ENCODE results near the gene CES2. TPM values are rescaled to one million over a fixed set of nuclear protein-coding genes. Genes with fewer than 3 reads are reported as not detected.

Gene CES2
- total RNA-seq, 1 donor from 2014 or later = 15.7 TPM

GRCh38 chr16:66958857-66959703 is 23.8 kb downstream of the CES2 start:
- H3K27ac ChIP-seq (ENCODE audit: low read depth, low read length) = no peak overlapping the region
- peaks cover 0 to 2% (median 0%) of the 10 kb centered on the region in 3 donors for H3K27me3 ChIP-seq (ENCODE audit: control insufficient read depth in 3 of 3, insufficient read depth in 3 of 3, low read length in 3 of 3)
- no peak overlapping the region for H3K4me3 ChIP-seq (ENCODE audit: low read length in 3 of 3)
- H3K36me3 ChIP-seq (ENCODE audit: control insufficient read depth in 3 of 3, insufficient read depth in 3 of 3, low read length in 3 of 3) = peaks cover 0 to 19% (median 12%) of the 10 kb centered on the region in 3 donors
- no peak overlapping the region for H3K9ac ChIP-seq (ENCODE audit: low read depth in 1 of 3, low read length in 3 of 3)
- peaks cover 14 to 25% (median 16%) of the 10 kb centered on the region in 3 donors for H3K4me1 ChIP-seq (ENCODE audit: control insufficient read depth in 3 of 3, insufficient read depth in 3 of 3, low read length in 3 of 3)
- no peaks in the 10 kb centered on the region for H3K9me3 ChIP-seq (ENCODE audit: control insufficient read depth in 3 of 3, low read length in 3 of 3)

GRCh38 chr16:66959704-66960161 is 24.4 kb downstream of the CES2 start:
- Histone ChIP-seq H3K27me3 (ENCODE audit: control insufficient read depth in 3 of 3, insufficient read depth in 3 of 3, low read length in 3 of 3) (peaks cover 0 to 2% (median 0%) of the 10 kb centered on the region in 3 donors), H3K4me3 (ENCODE audit: low read length in 3 of 3) (no peak overlapping the region), H3K9me3 (ENCODE audit: control insufficient read depth in 3 of 3, low read length in 3 of 3) (no peaks in the 10 kb centered on the region), H3K36me3 (ENCODE audit: control insufficient read depth in 3 of 3, insufficient read depth in 3 of 3, low read length in 3 of 3) (peaks cover 0 to 26% (median 17%) of the 10 kb centered on the region in 3 donors), H3K27ac (ENCODE audit: low read depth, low read length) (no peak overlapping the region), H3K9ac (ENCODE audit: low read depth in 1 of 3, low read length in 3 of 3) (peak overlapping the region in 1 of 3 donors; percentile 11), H3K4me1 (ENCODE audit: control insufficient read depth in 3 of 3, insufficient read depth in 3 of 3, low read length in 3 of 3) (peaks cover 14 to 22% (median 16%) of the 10 kb centered on the region in 3 donors)

DNA sequence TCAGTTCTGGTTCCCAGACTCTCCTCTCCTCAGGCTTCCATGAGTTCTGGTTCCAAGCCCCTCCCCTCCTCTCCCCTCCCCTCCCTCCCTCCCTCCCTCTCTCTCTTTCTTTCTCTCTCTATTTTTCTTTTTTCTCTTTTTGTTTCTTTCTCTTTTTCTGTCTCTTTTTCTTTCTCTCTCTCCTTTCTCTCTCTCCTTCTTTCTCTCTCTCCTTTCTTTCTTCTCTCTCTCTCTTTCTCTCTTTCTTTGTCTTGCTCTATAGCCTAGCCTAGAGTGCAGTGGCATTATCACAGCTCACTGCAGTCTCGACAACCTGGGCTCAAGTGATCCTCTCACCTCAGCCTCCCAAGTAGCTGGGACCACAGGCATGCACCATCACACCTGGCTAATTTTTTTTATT is 25.0 kb downstream of the CES2 start:
- peaks cover 0 to 30% (median 17%) of the 10 kb centered on the region in 3 donors for H3K36me3 ChIP-seq (ENCODE audit: control insufficient read depth in 3 of 3, insufficient read depth in 3 of 3, low read length in 3 of 3)

GRCh38 chr16:66961065-66961744 is 25.9 kb downstream of the CES2 start, which contains the start of gene CES3:
Gene CES3, plus strand, starts transcription at chr16:66961266. Its CDS starts 42 bp downstream, at chr16:66961308.
- peaks cover 0 to 37% (median 20%) of the 10 kb centered on the region in 3 donors for H3K36me3 ChIP-seq (ENCODE audit: control insufficient read depth in 3 of 3, insufficient read depth in 3 of 3, low read length in 3 of 3)

More for the DNA sequence above, 25.0 kb downstream of the CES2 start:
- Histone ChIP-seq H3K27ac (ENCODE audit: low read depth, low read length) (no peak overlapping the region), H3K4me3 (ENCODE audit: low read length in 3 of 3) (no peak overlapping the region), H3K4me1 (ENCODE audit: control insufficient read depth in 3 of 3, insufficient read depth in 3 of 3, low read length in 3 of 3) (peaks cover 14 to 20% (median 16%) of the 10 kb centered on the region in 3 donors), H3K9ac (ENCODE audit: low read depth in 1 of 3, low read length in 3 of 3) (no peak overlapping the region), H3K27me3 (ENCODE audit: control insufficient read depth in 3 of 3, insufficient read depth in 3 of 3, low read length in 3 of 3) (peaks cover 0 to 2% (median 0%) of the 10 kb centered on the region in 3 donors), H3K9me3 (ENCODE audit: control insufficient read depth in 3 of 3, low read length in 3 of 3) (no peaks in the 10 kb centered on the region)

GRCh38 chr16:66961914-66962313 is 26.6 kb downstream of the CES2 start:
- H3K4me1 ChIP-seq (ENCODE audit: control insufficient read depth in 3 of 3, insufficient read depth in 3 of 3, low read length in 3 of 3) = peaks cover 14 to 20% (median 16%) of the 10 kb centered on the region in 3 donors
- H3K9ac ChIP-seq (ENCODE audit: low read depth in 1 of 3, low read length in 3 of 3) = no peak overlapping the region
- peaks cover 0 to 42% (median 23%) of the 10 kb centered on the region in 3 donors for H3K36me3 ChIP-seq (ENCODE audit: control insufficient read depth in 3 of 3, insufficient read depth in 3 of 3, low read length in 3 of 3)
- peaks cover 0 to 2% (median 0%) of the 10 kb centered on the region in 3 donors for H3K27me3 ChIP-seq (ENCODE audit: control insufficient read depth in 3 of 3, insufficient read depth in 3 of 3, low read length in 3 of 3)
- no peak overlapping the region for H3K27ac ChIP-seq (ENCODE audit: low read depth, low read length)
- H3K9me3 ChIP-seq (ENCODE audit: control insufficient read depth in 3 of 3, low read length in 3 of 3) = no peaks in the 10 kb centered on the region
- no peak overlapping the region for H3K4me3 ChIP-seq (ENCODE audit: low read length in 3 of 3)

More at GRCh38 chr16:66961065-66961744, 25.9 kb downstream of the CES2 start, which contains the start of gene CES3:
- H3K4me3 ChIP-seq (ENCODE audit: low read length in 3 of 3) = no peak within 1 kb of the TSS
- H3K27me3 ChIP-seq (ENCODE audit: control insufficient read depth in 3 of 3, insufficient read depth in 3 of 3, low read length in 3 of 3) = peaks cover 0 to 2% (median 0%) of the 10 kb centered on the region in 3 donors
- no peak within 1 kb of the TSS for H3K27ac ChIP-seq (ENCODE audit: low read depth, low read length)
- H3K9ac ChIP-seq (ENCODE audit: low read depth in 1 of 3, low read length in 3 of 3) = peak within 1 kb of the TSS in 1 of 3 donors; percentile 33
- H3K4me1 ChIP-seq (ENCODE audit: control insufficient read depth in 3 of 3, insufficient read depth in 3 of 3, low read length in 3 of 3) = peaks cover 14 to 20% (median 16%) of the 10 kb centered on the region in 3 donors
- H3K9me3 ChIP-seq (ENCODE audit: control insufficient read depth in 3 of 3, low read length in 3 of 3) = no peaks in the 10 kb centered on the region

DNA sequence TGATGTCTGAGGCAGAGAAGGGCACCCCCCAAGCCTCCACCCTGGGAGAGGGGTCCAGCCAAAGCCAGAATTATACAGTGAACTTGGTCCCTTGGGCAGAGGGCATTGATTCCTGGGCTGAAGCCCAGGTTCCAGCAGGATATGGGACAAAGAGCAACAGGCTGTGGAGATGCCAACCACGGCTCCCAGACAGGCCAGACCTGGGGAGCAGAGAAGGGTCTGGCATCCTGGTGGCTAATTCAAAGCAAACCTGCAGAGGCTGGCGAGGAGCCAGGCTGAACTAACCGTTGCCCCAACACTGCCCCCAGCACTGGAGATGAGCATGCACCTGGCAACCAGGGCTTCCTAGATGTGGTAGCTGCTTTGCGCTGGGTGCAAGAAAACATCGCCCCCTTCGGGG is 28.7 kb downstream of the CES2 start:
- no peak overlapping the region for H3K9ac ChIP-seq (ENCODE audit: low read depth in 1 of 3, low read length in 3 of 3)
- H3K9me3 ChIP-seq (ENCODE audit: control insufficient read depth in 3 of 3, low read length in 3 of 3) = no peaks in the 10 kb centered on the region
- peaks cover 6 to 50% (median 26%) of the 10 kb centered on the region in 3 donors for H3K36me3 ChIP-seq (ENCODE audit: control insufficient read depth in 3 of 3, insufficient read depth in 3 of 3, low read length in 3 of 3)
- peaks cover 0 to 2% (median 0%) of the 10 kb centered on the region in 3 donors for H3K27me3 ChIP-seq (ENCODE audit: control insufficient read depth in 3 of 3, insufficient read depth in 3 of 3, low read length in 3 of 3)
- peaks cover 12 to 18% (median 15%) of the 10 kb centered on the region in 3 donors for H3K4me1 ChIP-seq (ENCODE audit: control insufficient read depth in 3 of 3, insufficient read depth in 3 of 3, low read length in 3 of 3)
- no peak overlapping the region for H3K4me3 ChIP-seq (ENCODE audit: low read length in 3 of 3)
- H3K27ac ChIP-seq (ENCODE audit: low read depth, low read length) = no peak overlapping the region

- Histone ChIP-seq H3K4me3 (ENCODE audit: low read length in 3 of 3) (no peak overlapping the region), H3K27ac (ENCODE audit: low read depth, low read length) (no peak overlapping the region), H3K4me1 (ENCODE audit: control insufficient read depth in 3 of 3, insufficient read depth in 3 of 3, low read length in 3 of 3) (no peaks in the 10 kb centered on the region), H3K9me3 (ENCODE audit: control insufficient read depth in 3 of 3, low read length in 3 of 3) (no peaks in the 10 kb centered on the region), H3K27me3 (ENCODE audit: control insufficient read depth in 3 of 3, insufficient read depth in 3 of 3, low read length in 3 of 3) (no peaks in the 10 kb centered on the region), H3K9ac (ENCODE audit: low read depth in 1 of 3, low read length in 3 of 3) (no peak overlapping the region), H3K36me3 (ENCODE audit: control insufficient read depth in 3 of 3, insufficient read depth in 3 of 3, low read length in 3 of 3) (peaks cover 15 to 55% (median 32%) of the 10 kb centered on the region in 3 donors)
Observed at GRCh38 chr16:66968847-66969246, 33.5 kb downstream of the CES2 start.

- Histone ChIP-seq H3K9me3 (ENCODE audit: control insufficient read depth in 3 of 3, low read length in 3 of 3) (no peaks in the 10 kb centered on the region), H3K4me1 (ENCODE audit: control insufficient read depth in 3 of 3, insufficient read depth in 3 of 3, low read length in 3 of 3) (no peaks in the 10 kb centered on the region), H3K4me3 (ENCODE audit: low read length in 3 of 3) (no peak overlapping the region), H3K9ac (ENCODE audit: low read depth in 1 of 3, low read length in 3 of 3) (no peak overlapping the region), H3K27me3 (ENCODE audit: control insufficient read depth in 3 of 3, insufficient read depth in 3 of 3, low read length in 3 of 3) (no peaks in the 10 kb centered on the region), H3K36me3 (ENCODE audit: control insufficient read depth in 3 of 3, insufficient read depth in 3 of 3, low read length in 3 of 3) (peaks cover 15 to 40% (median 23%) of the 10 kb centered on the region in 3 donors), H3K27ac (ENCODE audit: low read depth, low read length) (no peak overlapping the region)
Observed at GRCh38 chr16:66970775-66971720, 35.7 kb downstream of the CES2 start.

DNA sequence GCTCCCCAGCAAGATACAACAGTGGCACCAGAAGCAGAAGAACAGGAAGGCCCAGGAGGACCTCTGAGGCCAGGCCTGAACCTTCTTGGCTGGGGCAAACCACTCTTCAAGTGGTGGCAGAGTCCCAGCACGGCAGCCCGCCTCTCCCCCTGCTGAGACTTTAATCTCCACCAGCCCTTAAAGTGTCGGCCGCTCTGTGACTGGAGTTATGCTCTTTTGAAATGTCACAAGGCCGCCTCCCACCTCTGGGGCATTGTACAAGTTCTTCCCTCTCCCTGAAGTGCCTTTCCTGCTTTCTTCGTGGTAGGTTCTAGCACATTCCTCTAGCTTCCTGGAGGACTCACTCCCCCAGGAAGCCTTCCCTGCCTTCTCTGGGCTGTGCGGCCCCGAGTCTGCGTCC is 37.7 kb downstream of the CES2 start:
- H3K27me3 ChIP-seq (ENCODE audit: control insufficient read depth in 3 of 3, insufficient read depth in 3 of 3, low read length in 3 of 3) = no peaks in the 10 kb centered on the region
- H3K36me3 ChIP-seq (ENCODE audit: control insufficient read depth in 3 of 3, insufficient read depth in 3 of 3, low read length in 3 of 3) = peaks cover 9 to 28% (median 17%) of the 10 kb centered on the region in 3 donors
- no peak overlapping the region for H3K9ac ChIP-seq (ENCODE audit: low read depth in 1 of 3, low read length in 3 of 3)
- H3K27ac ChIP-seq (ENCODE audit: low read depth, low read length) = no peak overlapping the region
- H3K9me3 ChIP-seq (ENCODE audit: control insufficient read depth in 3 of 3, low read length in 3 of 3) = no peaks in the 10 kb centered on the region
- H3K4me1 ChIP-seq (ENCODE audit: control insufficient read depth in 3 of 3, insufficient read depth in 3 of 3, low read length in 3 of 3) = peaks cover 0 to 5% (median 0%) of the 10 kb centered on the region in 3 donors
- H3K4me3 ChIP-seq (ENCODE audit: low read length in 3 of 3) = no peak overlapping the region
